ENCODE measurements around the gene SRP68.
"Not testable (repeated sequence)": the region's sequence is repeated elsewhere in the genome, so short reads cannot be mapped to it uniquely, and the experiment has no call there.

The SRP68 gene

GRCh38 chr17:76044475-76045007 is 27.8 kb downstream of the SRP68 start:
- not testable (repeated sequence) for DNase-seq

- DNase-seq, result not testable (repeated sequence)
Observed at GRCh38 chr17:76042868-76043267, 29.4 kb downstream of the SRP68 start.

GRCh38 chr17:76040376-76040775 is 31.9 kb downstream of the SRP68 start:
- no peak for DNase-seq

- DNase-seq, result no peak
Observed at GRCh38 chr17:76039121-76039520, 33.2 kb downstream of the SRP68 start.

- DNase-seq, result no peak
Observed at GRCh38 chr17:76038050-76038449, 34.3 kb downstream of the SRP68 start.

GRCh38 chr17:76036497-76037261 is 35.6 kb downstream of the SRP68 start:
- DNase-seq, result no peak

GRCh38 chr17:76034428-76035350 is 37.6 kb downstream of the SRP68 start:
- no peak for DNase-seq

GRCh38 chr17:76033139-76033538 is 39.2 kb downstream of the SRP68 start:
- DNase-seq, result no peak

GRCh38 chr17:76032780-76033108 is 39.6 kb downstream of the SRP68 start:
- no peak for DNase-seq

GRCh38 chr17:76032073-76032779 is 40.1 kb downstream of the SRP68 start:
- no peak for DNase-seq

GRCh38 chr17:76027159-76027839 is 45.0 kb downstream of the SRP68 start, which contains the start of gene EVPL:
Gene EVPL (minus strand): TSS chr17:76027306. CDS start chr17:76027198, 108 bp downstream.
- DNase-seq, result no peak

- DNase-seq, result no peak
Observed at GRCh38 chr17:76026714-76027158, 45.6 kb downstream of the SRP68 start.

- no peak for DNase-seq
Observed at GRCh38 chr17:76025294-76025693, 47.0 kb downstream of the SRP68 start.

- no peak for DNase-seq
Observed at GRCh38 chr17:76024353-76024752, 48.0 kb downstream of the SRP68 start.

- DNase-seq, result no peak
Observed at GRCh38 chr17:76023900-76024237, 48.4 kb downstream of the SRP68 start.

GRCh38 chr17:76022973-76023899 is 49.1 kb downstream of the SRP68 start:
- DNase-seq, result no peak

GRCh38 chr17:76022285-76022684 is 50.0 kb downstream of the SRP68 start:
- DNase-seq, result no peak

GRCh38 chr17:76019833-76020467 is 52.4 kb downstream of the SRP68 start:
- DNase-seq, result no peak

GRCh38 chr17:76018801-76019200 is 53.5 kb downstream of the SRP68 start:
- DNase-seq, result no peak

- no peak for DNase-seq
Observed at GRCh38 chr17:76018340-76018680, 54.0 kb downstream of the SRP68 start.

Data from NCI-H1105 treated with DMSO at 0.1 percent for 48 hours (cell line).